ENCODE measurements around the gene CELF1. TPM values are rescaled to one million over a fixed set of nuclear protein-coding genes. Genes with fewer than 3 reads are reported as not detected.

The CELF1 gene
- total RNA-seq = 100 to 1,000 TPM in 3 of 4 donors, 10 to 100 TPM in 1; 82.2 to 146 (median 106) TPM

DNA sequence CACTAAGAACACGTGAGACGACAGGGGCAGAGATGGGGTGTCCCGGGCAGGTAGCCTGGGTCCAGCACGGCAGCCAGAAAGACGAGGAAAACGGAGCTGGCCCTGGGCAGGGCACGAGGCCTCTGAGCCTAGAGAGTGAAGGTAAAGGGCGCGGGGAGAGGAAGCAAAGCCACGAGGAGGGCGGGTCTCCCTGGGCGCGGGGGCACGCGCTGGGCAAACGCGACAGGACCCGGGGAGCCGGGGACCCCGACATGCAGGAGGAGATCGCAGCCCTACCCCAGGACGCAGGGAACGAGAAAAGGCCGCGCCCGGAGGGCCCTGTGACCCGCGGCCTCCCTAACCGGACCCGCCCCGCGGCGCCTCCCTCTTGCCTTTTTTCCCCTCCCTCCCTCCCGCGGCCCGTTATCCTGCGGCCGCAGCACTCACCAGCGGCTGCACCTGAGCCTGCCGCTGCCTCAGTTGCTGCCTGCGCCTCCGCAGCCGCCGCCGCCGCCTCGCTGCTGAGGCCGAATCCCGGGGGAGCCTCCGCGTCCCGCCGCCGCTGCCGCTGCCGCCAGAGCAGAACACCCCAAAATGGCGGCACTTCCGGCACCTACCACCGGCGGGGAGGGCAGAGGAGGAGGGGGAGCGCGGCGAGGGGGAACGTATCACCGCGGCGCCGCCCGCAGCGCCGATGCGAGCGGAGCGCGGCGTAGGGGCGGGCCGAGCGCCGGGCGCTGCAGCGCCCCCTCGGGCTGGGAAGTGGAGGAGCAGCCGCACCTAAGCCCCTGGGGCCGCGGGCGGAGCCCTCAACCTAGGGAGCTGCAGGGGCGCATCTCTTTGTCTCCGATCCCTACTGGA, at the start of gene CELF1:
TSS of gene CELF1 (minus strand) at position 567 of the 840 bp plus-strand sequence. CDS start 53,609 bp downstream, outside the sequence.
- Histone ChIP-seq H3K27me3 (no peaks in the 10 kb centered on the region), H3K9me3 (no peaks in the 10 kb centered on the region), H3K4me3 (peak within 1 kb of the TSS; percentile 60 to 99), H3K36me3 (no peaks in the 10 kb centered on the region), H3K27ac (peak within 1 kb of the TSS; percentile 47 to 93 (median 92)), H3K4me1 (peaks cover 2 to 53% (median 12%) of the 10 kb centered on the region in 3 donors)
- 0% methylated on average over 9 of the region's 89 CpGs; no CpG with 5 or more reads in 1 of the 2 donors for WGBS, 2 donors (ENCODE audit: low coverage in 1 of 2)
- TF ChIP-seq POLR2A (IDR thresholded peaks at IDR 0.05) (peak; percentile 59 to 75), POLR2AphosphoS5 (IDR thresholded peaks at IDR 0.05) (peak; percentile 84), EP300 (IDR thresholded peaks at IDR 0.05) (no peak)
- TF ChIP-seq, protein P1, sequence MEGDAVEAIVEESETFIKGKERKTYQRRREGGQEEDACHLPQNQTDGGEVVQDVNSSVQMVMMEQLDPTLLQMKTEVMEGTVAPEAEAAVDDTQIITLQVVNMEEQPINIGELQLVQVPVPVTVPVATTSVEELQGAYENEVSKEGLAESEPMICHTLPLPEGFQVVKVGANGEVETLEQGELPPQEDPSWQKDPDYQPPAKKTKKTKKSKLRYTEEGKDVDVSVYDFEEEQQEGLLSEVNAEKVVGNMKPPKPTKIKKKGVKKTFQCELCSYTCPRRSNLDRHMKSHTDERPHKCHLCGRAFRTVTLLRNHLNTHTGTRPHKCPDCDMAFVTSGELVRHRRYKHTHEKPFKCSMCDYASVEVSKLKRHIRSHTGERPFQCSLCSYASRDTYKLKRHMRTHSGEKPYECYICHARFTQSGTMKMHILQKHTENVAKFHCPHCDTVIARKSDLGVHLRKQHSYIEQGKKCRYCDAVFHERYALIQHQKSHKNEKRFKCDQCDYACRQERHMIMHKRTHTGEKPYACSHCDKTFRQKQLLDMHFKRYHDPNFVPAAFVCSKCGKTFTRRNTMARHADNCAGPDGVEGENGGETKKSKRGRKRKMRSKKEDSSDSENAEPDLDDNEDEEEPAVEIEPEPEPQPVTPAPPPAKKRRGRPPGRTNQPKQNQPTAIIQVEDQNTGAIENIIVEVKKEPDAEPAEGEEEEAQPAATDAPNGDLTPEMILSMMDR (IDR thresholded peaks at IDR 0.05) = peak; percentile 82 to 99 (median 94)
- peak; percentile 98 for ATAC-seq

DNA sequence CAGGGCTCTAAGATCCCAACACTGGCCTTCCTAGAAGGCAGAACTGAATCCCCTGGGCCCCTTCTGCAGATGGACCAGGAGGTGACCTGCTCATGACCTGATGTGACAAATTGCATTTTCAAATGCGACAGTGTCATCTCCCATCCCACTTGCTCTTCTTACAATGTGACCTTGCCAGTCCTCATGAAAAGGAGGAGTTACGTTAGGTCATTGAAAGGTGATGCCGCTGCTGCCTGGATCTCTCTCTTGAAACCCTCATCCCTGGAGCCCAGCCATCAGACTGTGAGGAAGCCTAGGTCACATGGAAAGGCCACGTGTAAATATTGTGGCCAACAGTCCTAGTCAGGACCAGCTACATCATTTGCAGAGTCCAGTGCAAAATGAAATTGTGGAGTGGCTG, 47.0 kb upstream of the CELF1 start:
- H3K27me3 ChIP-seq = peaks cover 5% of the 10 kb centered on the region
- H3K27ac ChIP-seq = no peak overlapping the region
- no peak for ATAC-seq
- no peaks in the 10 kb centered on the region for H3K4me1 ChIP-seq
- 64 to 76% methylated on average over 3 to 4 of the region's 4 CpGs for WGBS, 2 donors (ENCODE audit: low coverage in 1 of 2)
- no peaks in the 10 kb centered on the region for H3K36me3 ChIP-seq
- H3K9me3 ChIP-seq = no peaks in the 10 kb centered on the region
- H3K4me3 ChIP-seq = no peak overlapping the region
- no peak for TF ChIP-seq EP300 (IDR thresholded peaks at IDR 0.05)
- TF ChIP-seq POLR2AphosphoS5 (IDR thresholded peaks at IDR 0.05) = no peak
- TF ChIP-seq, protein P1 (IDR thresholded peaks at IDR 0.05) = no peak
- TF ChIP-seq POLR2A (IDR thresholded peaks at IDR 0.05) = no peak

DNA sequence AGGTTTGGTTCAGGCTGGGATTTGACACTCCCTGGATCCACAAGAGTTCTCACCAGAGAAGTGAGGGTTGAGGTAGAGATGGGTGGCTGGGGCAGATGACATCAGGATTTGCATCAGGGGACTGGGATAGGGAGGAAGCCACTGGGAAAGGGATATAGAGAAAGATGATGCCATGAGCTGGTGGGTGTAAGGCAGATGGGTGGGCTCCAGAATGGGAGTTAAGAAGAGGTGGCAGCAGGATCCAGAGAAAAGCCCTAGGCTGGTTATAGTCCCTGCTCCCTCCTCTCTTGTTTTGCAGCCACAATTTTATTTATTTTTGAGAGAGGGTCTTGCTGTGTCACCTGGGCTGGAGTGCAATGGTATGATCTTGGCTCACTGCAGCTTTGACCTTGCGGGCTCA, 43.0 kb upstream of the CELF1 start:
- no peak for TF ChIP-seq EP300 (IDR thresholded peaks at IDR 0.05)
- TF ChIP-seq, protein P1 (IDR thresholded peaks at IDR 0.05) = no peak
- no peak for TF ChIP-seq POLR2AphosphoS5 (IDR thresholded peaks at IDR 0.05)
- TF ChIP-seq POLR2A (IDR thresholded peaks at IDR 0.05) = no peak
- peaks cover 0 to 15% (median 11%) of the 10 kb centered on the region in 3 donors for H3K4me1 ChIP-seq
- ATAC-seq = no peak
- peaks cover 44% of the 10 kb centered on the region for H3K27me3 ChIP-seq
- H3K36me3 ChIP-seq = no peaks in the 10 kb centered on the region
- no peaks in the 10 kb centered on the region for H3K9me3 ChIP-seq
- no peak overlapping the region for H3K27ac ChIP-seq
- 60 to 100% methylated on average over 1 of the region's 1 CpG for WGBS, 2 donors (ENCODE audit: low coverage in 1 of 2)
- H3K4me3 ChIP-seq = no peak overlapping the region

DNA sequence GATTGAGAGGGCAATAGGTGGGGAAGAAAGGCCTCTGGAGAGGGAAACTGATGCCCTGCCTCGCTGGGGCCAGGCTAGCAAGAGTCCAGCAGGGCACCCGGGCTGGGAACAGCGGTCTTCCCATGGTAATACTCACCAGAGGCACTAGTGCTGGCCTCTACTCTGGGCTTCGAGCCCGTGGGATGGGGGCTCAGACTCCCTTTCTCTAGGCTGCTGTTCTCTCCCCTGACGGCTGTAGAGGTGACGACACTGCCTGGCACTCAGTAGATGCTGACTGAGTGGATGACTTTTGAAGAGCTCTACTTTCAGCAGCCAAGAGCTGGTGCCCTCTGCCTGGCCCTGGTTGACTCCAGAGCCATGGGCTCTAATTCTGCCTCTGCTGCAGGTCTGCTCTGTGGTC, 42.1 kb upstream of the CELF1 start:
- Histone ChIP-seq H3K9me3 (peaks cover 0 to 4% (median 0%) of the 10 kb centered on the region in 3 donors), H3K27ac (no peak overlapping the region), H3K4me3 (no peak overlapping the region), H3K4me1 (peaks cover 0 to 20% (median 11%) of the 10 kb centered on the region in 3 donors), H3K27me3 (peaks cover 53% of the 10 kb centered on the region), H3K36me3 (no peaks in the 10 kb centered on the region)
- 63% methylated on average over 3 of the region's 7 CpGs; no CpG with 5 or more reads in 1 of the 2 donors for WGBS, 2 donors (ENCODE audit: low coverage in 1 of 2)
- no peak for ATAC-seq
- TF ChIP-seq, protein P1 (IDR thresholded peaks at IDR 0.05) = no peak
- TF ChIP-seq POLR2A (IDR thresholded peaks at IDR 0.05) (no peak), EP300 (IDR thresholded peaks at IDR 0.05) (no peak), POLR2AphosphoS5 (IDR thresholded peaks at IDR 0.05) (no peak)

Data from gastroesophageal sphincter (tissue), 4 donors.